Measurements from ENCODE around the gene ZNF407. TPM values are rescaled to one million over a fixed set of nuclear protein-coding genes. Genes with fewer than 3 reads are reported as not detected.

The ZNF407 gene
- total RNA-seq, 1 donor from 2014 or later, result 14.2 TPM

DNA sequence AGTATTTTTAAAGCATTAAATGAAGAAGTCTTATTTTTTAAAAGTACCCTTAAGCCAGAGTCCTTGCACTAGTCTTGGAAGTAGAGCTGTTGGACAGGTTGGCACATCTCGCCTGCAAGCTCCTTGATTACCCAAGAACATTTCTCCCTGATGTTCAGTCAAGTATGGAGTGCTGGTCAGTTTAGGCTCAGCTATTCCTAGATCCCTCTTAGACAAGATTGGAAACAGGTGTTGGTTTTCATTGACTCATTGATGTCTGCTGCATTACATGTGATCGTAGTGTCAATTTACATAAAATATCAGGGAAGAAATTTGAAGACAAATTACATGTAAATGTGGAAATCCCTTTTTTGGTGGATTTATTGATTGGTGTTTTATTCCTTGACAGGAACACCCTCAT is 170.4 kb downstream of the ZNF407 start:
- peaks cover 4% of the 10 kb centered on the region for H3K9me3 Mint-ChIP-seq (ENCODE audit: unreplicated experiment)
- peaks cover 2% of the 10 kb centered on the region for H3K36me3 Mint-ChIP-seq (ENCODE audit: unreplicated experiment)
- H3K27me3 Mint-ChIP-seq (ENCODE audit: unreplicated experiment), result no peaks in the 10 kb centered on the region
- H3K27ac Mint-ChIP-seq (ENCODE audit: unreplicated experiment), result no peak overlapping the region
- no peak overlapping the region for H3K4me3 Mint-ChIP-seq (ENCODE audit: unreplicated experiment)
- TF ChIP-seq, protein P1, sequence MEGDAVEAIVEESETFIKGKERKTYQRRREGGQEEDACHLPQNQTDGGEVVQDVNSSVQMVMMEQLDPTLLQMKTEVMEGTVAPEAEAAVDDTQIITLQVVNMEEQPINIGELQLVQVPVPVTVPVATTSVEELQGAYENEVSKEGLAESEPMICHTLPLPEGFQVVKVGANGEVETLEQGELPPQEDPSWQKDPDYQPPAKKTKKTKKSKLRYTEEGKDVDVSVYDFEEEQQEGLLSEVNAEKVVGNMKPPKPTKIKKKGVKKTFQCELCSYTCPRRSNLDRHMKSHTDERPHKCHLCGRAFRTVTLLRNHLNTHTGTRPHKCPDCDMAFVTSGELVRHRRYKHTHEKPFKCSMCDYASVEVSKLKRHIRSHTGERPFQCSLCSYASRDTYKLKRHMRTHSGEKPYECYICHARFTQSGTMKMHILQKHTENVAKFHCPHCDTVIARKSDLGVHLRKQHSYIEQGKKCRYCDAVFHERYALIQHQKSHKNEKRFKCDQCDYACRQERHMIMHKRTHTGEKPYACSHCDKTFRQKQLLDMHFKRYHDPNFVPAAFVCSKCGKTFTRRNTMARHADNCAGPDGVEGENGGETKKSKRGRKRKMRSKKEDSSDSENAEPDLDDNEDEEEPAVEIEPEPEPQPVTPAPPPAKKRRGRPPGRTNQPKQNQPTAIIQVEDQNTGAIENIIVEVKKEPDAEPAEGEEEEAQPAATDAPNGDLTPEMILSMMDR (IDR thresholded peaks at IDR 0.05), result no peak
- no peak for DNase-seq (ENCODE audit: extremely low spot score, unreplicated experiment)
- H3K4me1 Mint-ChIP-seq (ENCODE audit: unreplicated experiment), result no peaks in the 10 kb centered on the region

DNA sequence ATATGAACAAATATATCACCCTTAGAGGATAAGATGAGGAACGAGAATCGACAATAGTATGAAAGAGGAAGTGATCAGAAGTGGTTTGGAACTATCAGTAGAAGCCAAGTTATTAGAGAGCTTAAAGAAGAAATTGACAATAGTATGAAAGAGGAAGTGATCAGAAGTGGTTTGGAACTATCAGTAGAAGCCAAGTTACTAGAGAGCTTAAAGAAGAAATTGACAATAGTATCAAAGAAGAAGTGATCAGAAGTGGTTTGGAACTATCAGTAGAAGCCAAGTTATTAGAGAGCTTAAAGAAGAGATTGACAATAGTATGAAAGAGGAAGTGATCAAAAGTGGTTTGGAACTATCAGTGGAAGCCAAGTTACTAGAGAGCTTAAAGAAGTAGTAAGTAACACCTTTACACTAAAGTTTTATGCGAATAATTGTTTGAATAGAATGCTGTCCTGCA is 175.5 kb downstream of the ZNF407 start:
- DNase-seq (ENCODE audit: extremely low spot score, unreplicated experiment), result no peak
- Mint-ChIP-seq H3K4me1 (ENCODE audit: unreplicated experiment) (peaks cover 5% of the 10 kb centered on the region), H3K9me3 (ENCODE audit: unreplicated experiment) (no peaks in the 10 kb centered on the region), H3K36me3 (ENCODE audit: unreplicated experiment) (no peaks in the 10 kb centered on the region), H3K27ac (ENCODE audit: unreplicated experiment) (no peak overlapping the region), H3K27me3 (ENCODE audit: unreplicated experiment) (no peaks in the 10 kb centered on the region), H3K4me3 (ENCODE audit: unreplicated experiment) (no peak overlapping the region)
- TF ChIP-seq, protein P1 (IDR thresholded peaks at IDR 0.05), result no peak

DNA sequence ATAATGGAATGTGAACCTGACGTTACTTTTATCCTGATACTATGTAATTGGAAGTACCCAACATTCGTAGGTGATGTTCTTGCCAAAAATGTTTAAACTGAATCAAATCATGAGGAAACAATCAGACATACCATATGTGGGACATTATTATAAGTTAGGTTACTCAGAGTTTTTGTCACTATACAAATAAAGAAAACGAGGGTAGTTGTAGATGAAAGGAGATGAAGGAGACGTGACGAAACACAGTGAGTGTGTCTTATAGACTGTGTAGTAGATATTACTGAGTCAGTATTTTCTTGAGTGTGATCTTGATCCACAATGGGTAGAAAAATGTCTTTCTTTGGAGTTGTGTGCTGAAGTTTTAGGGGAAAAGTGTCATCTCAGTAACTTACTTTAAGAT is 176.8 kb downstream of the ZNF407 start:
- no peak overlapping the region for H3K4me3 Mint-ChIP-seq (ENCODE audit: unreplicated experiment)
- H3K4me1 Mint-ChIP-seq (ENCODE audit: unreplicated experiment), result peaks cover 7% of the 10 kb centered on the region
- no peaks in the 10 kb centered on the region for H3K27me3 Mint-ChIP-seq (ENCODE audit: unreplicated experiment)
- no peak for DNase-seq (ENCODE audit: extremely low spot score, unreplicated experiment)
- H3K36me3 Mint-ChIP-seq (ENCODE audit: unreplicated experiment), result no peaks in the 10 kb centered on the region
- no peaks in the 10 kb centered on the region for H3K9me3 Mint-ChIP-seq (ENCODE audit: unreplicated experiment)
- no peak overlapping the region for H3K27ac Mint-ChIP-seq (ENCODE audit: unreplicated experiment)
- TF ChIP-seq, protein P1 (IDR thresholded peaks at IDR 0.05), result no peak

GRCh38 chr18:74775239-74775638 is 177.6 kb downstream of the ZNF407 start:
- H3K9me3 Mint-ChIP-seq (ENCODE audit: unreplicated experiment), result no peaks in the 10 kb centered on the region
- H3K27ac Mint-ChIP-seq (ENCODE audit: unreplicated experiment), result peak overlapping the region; percentile 2
- no peaks in the 10 kb centered on the region for H3K27me3 Mint-ChIP-seq (ENCODE audit: unreplicated experiment)
- H3K36me3 Mint-ChIP-seq (ENCODE audit: unreplicated experiment), result no peaks in the 10 kb centered on the region
- no peak overlapping the region for H3K4me3 Mint-ChIP-seq (ENCODE audit: unreplicated experiment)
- peaks cover 7% of the 10 kb centered on the region for H3K4me1 Mint-ChIP-seq (ENCODE audit: unreplicated experiment)
- TF ChIP-seq, protein P1 (IDR thresholded peaks at IDR 0.05), result no peak
- no peak for DNase-seq (ENCODE audit: extremely low spot score, unreplicated experiment)

- no peak for DNase-seq (ENCODE audit: extremely low spot score, unreplicated experiment)
- no peak overlapping the region for H3K27ac Mint-ChIP-seq (ENCODE audit: unreplicated experiment)
Observed at GRCh38 chr18:74778191-74778847, 180.6 kb downstream of the ZNF407 start.

More at GRCh38 chr18:74778191-74778847, 180.6 kb downstream of the ZNF407 start:
- no peak overlapping the region for H3K4me3 Mint-ChIP-seq (ENCODE audit: unreplicated experiment)
- H3K9me3 Mint-ChIP-seq (ENCODE audit: unreplicated experiment), result no peaks in the 10 kb centered on the region
- TF ChIP-seq, protein P1 (IDR thresholded peaks at IDR 0.05), result no peak
- H3K27me3 Mint-ChIP-seq (ENCODE audit: unreplicated experiment), result no peaks in the 10 kb centered on the region
- H3K36me3 Mint-ChIP-seq (ENCODE audit: unreplicated experiment), result no peaks in the 10 kb centered on the region
- H3K4me1 Mint-ChIP-seq (ENCODE audit: unreplicated experiment), result peaks cover 7% of the 10 kb centered on the region
